ENCODE data around the gene GNB1L. TPM values are rescaled to one million over a fixed set of nuclear protein-coding genes. Genes with fewer than 3 reads are reported as not detected.

Gene GNB1L, protein sequence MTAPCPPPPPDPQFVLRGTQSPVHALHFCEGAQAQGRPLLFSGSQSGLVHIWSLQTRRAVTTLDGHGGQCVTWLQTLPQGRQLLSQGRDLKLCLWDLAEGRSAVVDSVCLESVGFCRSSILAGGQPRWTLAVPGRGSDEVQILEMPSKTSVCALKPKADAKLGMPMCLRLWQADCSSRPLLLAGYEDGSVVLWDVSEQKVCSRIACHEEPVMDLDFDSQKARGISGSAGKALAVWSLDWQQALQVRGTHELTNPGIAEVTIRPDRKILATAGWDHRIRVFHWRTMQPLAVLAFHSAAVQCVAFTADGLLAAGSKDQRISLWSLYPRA
- 4.2 TPM for polyA plus RNA-seq (ENCODE audit: insufficient read length)
- long read RNA-seq, donor 1, full-length matches to known transcripts, result 1 of 38 reads
- long read RNA-seq, donor 1, partial matches to known transcripts, result 37 of 38 reads
- long read RNA-seq, donor 1, other reads (novel, unspliced or antisense), result 0 of 38 reads
- long read RNA-seq, donor 2, full-length matches to known transcripts, result 1 of 1 reads
- long read RNA-seq, donor 2, partial matches to known transcripts, result 0 of 1 reads
- long read RNA-seq, donor 2, other reads (novel, unspliced or antisense), result 0 of 1 reads
- long read RNA-seq, donor 3, partial matches to known transcripts, result 18 of 19 reads
- long read RNA-seq, donor 3, other reads (novel, unspliced or antisense), result 0 of 19 reads
- long read RNA-seq, donor 4, partial matches to known transcripts, result 34 of 34 reads
- long read RNA-seq, donor 4, other reads (novel, unspliced or antisense), result 0 of 34 reads
- long read RNA-seq, donor 5, full-length matches to known transcripts, result 4 of 4 reads
- long read RNA-seq, donor 5, partial matches to known transcripts, result 0 of 4 reads
- long read RNA-seq, donor 5, other reads (novel, unspliced or antisense), result 0 of 4 reads
- long read RNA-seq, donor 6, full-length matches to known transcripts, result 4 of 4 reads
- long read RNA-seq, donor 6, partial matches to known transcripts, result 0 of 4 reads
- long read RNA-seq, donor 6, other reads (novel, unspliced or antisense), result 0 of 4 reads
- long read RNA-seq, donor 7, full-length matches to known transcripts, result 1 of 1 reads
- long read RNA-seq, donor 7, partial matches to known transcripts, result 0 of 1 reads
- long read RNA-seq, donor 7, other reads (novel, unspliced or antisense), result 0 of 1 reads
- long read RNA-seq, donor 8, result 0 reads

DNA sequence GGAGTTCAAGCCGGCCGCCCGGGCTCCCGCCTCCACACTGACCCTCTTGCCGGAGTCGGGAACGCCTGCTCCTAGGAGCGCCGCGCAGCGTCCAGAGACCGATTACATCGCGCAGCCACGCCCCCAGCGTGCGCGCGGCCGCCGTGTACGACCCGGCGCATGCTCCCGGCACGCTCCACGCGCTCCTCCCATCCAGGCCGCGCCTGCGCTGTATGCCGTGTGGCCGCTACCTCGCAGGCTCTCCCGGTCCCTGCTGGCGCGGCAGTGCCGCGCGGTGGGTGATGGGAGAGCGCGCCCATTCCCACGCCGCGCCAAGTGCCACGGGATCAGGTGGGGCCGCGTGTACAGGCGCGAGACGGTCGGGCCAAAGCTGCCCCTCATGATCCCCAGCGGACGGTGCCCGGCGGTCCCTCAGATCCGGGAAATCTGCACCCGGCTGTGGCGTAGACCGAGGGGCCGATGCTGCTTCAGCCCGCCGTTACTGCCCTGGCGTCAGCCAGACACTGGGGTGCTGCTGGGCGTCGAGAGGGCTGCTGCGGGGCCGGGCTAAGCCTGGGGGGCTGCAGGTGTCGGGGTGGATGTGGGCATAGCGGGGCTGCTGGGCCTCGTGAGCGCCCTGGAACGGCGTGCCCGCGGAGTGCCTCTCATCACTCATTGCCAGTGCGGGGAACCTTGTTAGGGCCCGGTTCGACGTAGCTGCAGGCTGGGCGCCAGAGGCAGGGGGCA, at the start of gene GNB1L, which contains the start of gene RTL10:
TSS of gene GNB1L (minus strand) at position 97 of the 726 bp plus-strand sequence. CDS start 33,519 bp downstream, outside the sequence.
TSS of gene RTL10 (minus strand) at position 97 of the 726 bp plus-strand sequence. CDS start 2,613 bp downstream, outside the sequence.
- peak; percentile 96 for DNase-seq

DNA sequence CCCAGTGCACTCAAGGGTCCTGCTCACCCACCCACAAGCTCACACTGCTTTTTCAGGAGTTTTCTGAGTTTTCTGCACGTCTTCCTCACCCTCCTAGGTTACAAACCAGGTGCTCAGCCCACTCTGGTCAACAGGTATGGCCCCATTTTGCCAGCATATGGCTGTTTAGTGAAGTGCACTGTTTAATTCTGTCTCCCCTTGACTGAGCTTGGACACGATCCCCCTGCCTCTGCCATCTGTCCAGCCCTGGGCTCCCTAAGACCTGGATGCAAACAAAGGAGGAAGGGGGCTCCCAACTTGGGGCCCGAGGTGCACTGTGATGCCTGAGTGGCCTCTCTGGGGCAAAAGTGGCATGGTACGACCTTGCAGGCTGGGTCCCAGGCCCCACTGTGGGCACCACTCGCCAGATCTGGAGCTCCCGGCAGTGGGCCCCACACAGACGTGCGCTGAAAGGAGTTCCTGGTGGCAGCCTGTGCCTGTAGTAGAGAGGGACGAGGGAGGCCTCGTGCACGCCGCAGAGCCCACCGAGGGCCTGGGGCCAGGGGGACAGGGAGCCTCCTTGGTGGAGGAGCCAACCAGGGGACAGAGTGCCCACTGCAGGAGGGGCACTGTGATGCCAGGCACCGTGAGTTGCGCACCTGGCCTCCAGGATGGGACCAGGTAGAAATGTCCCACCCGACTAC, 49.6 kb upstream of the GNB1L start:
- no peak for DNase-seq

DNA sequence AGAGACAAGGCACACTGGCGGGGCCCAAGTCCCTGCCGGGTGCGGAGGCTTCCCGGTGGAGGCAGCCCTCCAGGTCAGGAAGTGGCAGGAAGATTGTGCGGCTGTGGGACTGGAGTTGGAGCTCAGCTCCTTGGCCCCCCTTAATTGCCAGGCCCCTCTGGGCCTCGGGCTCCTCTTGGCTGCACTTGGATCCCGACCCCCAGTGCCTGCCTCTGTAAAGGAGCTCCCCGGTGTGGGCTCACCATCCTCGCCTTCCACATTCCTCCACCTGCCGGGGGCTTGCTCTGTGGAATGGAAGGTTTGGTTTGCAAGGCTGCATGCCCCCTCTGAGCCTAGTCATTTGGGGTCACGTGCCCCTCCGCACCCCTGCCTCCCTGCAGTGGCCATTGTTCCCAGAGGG, 48.8 kb upstream of the GNB1L start:
- DNase-seq, result no peak

DNA sequence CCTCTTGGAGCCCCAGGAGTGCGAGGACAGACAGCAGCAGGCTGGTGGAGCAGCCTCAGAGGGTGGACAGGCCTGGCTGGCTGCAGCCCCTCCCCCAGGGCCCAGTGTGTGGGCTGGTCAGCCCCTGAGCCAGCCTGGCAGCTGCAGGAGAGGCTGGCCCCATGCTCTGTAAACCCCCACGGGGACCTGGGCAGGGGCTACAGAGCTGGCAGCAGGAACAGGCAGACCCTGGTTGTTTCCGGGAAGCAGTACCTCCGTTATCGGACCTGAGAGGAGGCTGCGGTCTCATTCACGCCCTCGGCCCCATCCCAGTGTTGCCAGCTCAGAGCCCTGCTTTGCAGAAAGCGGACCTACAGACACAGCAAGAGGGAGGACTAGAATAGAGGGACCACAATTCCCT, 48.4 kb upstream of the GNB1L start:
- DNase-seq, result no peak

DNA sequence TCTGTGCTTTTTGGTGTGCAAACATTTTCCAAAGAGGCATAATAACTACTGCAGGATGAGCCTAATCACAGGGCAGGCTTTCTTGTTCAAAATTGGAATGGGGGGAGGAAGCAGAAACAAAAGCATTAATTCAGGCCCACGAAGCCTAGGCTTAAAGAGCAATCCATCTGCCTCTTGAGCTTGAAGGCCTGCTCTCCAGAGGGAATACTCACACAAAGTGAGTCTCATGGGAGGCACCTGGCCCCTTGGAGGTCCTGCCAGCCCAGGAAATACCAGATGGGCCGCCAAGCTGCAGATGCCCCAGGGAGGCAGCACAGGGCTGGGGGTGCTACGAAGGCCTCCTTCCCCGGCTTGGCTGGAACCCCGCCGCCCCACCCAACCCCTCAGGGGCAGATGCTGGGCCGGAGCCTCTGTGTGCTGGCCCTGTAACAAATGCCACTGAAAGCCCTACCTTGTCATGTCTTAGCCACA, 47.6 kb upstream of the GNB1L start:
- no peak for DNase-seq

DNA sequence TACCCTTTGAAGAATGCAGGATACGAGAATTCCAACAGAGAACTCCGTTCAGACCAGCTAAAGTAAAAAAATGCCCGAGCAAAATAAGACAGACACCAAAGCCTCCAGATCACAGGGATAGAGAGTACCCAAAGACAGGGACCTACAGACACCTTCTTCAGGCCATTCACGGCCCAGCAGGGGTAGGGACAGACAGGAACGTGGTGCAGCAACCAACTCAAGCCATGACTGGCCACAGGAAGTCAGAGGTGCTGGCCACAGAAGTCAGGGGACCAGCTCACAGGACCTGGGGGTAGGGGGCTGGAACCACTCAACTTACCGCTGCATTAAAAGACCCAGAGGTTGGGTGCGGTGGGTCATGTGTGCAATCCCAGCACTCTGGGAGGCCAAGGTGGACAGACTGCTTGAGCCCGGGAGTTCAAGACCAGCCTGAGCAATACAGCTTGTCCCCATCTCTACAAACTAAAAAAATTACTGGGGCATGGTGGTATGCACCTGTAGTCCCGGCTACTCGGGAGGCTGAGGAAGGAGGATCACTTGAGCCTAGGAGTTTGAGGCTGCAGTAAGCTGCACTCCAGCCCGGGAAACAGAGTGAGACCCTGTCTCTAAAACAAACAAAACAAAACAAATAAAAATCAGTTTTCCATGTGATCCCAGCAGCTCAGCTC, 47.0 kb upstream of the GNB1L start:
- DNase-seq, result no peak

DNA sequence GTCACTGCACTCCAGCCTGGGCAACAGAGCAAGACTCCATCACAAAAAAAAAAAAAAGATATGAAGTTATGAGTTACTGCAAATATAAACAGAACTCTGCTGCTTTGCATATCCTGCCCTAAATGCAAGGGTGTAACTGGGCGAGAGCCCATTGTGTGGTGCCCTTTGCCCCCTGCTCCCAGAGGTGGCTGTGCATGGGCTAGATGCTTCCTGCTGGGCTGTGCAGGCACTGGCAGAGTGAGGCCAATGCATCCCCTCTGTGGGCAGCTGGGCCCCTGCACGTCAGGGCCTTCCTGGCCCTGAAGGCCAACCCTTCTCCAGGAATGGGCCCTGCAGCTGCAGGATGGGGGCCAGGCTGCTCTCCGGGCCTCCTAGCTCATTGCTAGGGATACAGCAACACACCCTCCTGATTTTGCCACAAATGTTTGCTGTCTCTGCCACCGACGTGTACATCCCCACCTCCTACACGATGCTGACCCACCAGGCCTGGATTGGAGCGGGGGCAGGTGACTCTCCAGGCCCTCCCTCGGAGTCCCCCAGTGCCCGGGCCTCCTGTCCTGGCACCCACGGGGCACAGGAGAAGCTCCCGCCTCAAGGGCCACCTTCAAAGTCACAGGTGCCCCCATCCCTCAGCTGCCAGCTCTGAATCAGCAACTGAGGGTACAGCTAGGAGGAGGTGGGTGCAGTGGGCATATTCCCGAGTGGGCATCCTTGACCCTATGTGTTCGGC, 46.2 kb upstream of the GNB1L start:
- DNase-seq, result no peak

DNA sequence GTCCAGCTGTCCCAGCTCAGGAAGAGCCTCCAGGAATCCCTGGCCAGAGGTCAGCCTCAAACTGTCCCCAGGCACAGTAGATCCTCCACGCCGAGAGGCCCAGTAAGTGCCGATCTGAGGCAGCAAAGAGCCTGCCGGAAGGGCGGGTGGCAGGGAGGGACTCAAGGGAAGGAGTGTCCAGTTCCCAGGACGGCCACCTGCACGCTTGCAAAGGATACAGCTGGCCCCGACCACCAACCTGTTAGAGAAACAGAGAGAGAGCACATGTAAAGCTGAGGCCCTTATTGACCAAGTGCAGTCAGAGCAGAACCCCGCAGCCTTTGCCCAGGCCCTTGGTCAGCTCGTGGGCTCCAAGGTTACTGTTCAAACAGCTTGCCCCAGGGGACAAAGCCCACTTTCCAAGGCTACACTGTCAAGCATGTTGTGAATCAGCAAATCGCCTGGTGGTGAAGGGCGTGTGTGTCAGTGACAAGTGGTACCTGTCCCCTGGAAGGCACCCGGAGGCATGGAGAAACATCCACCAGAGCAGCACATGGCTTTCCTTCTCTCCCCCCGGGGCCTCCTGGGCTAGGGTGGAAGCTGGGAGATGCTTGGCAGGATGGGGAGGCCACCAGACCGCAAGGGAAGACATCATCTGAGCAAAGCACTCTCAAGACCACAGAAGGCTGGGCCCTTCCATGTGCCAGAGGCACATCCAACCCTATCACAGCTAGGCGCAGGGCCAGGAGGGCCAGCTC, 44.3 kb upstream of the GNB1L start:
- DNase-seq, result no peak

DNA sequence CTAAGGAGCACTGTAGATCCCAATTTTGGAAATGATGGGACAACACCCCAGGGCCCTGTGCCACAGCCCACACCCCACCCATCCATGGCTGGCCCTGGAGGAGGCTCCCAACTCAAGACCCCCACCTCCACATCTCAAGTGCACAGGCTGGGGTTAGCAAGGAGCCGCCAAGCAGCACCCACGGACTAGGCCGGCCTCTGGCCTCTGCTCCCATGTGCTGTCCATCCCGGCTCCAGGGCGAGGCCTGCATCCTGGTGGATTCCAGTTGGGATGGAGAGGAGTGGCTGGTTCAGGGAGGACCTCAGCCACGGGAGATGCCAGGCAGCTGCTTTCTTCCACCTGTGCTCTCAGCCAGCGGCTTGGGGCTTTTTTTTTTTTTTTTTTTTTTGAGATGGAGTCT, 43.5 kb upstream of the GNB1L start:
- DNase-seq, result no peak

DNA sequence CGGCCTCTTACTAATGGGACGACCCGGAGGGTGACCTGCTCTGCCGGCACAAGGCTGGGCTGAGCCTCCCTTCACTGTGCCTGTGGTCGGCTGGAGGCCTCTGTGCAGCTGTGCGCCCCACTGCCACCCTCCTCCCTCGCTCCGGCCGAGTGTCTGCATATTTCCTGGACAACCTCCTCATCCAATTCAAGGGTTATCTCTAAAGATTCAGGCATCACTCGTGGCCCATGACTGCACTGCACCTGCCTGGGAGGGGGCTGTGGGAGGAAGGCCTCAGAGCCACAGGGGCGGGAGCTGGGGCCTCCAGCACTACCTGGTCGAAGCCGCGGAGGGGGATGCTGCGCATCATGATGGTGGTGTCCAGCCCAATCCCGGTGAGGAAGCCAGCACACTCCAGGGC, 43.1 kb upstream of the GNB1L start:
- DNase-seq, result no peak

DNA sequence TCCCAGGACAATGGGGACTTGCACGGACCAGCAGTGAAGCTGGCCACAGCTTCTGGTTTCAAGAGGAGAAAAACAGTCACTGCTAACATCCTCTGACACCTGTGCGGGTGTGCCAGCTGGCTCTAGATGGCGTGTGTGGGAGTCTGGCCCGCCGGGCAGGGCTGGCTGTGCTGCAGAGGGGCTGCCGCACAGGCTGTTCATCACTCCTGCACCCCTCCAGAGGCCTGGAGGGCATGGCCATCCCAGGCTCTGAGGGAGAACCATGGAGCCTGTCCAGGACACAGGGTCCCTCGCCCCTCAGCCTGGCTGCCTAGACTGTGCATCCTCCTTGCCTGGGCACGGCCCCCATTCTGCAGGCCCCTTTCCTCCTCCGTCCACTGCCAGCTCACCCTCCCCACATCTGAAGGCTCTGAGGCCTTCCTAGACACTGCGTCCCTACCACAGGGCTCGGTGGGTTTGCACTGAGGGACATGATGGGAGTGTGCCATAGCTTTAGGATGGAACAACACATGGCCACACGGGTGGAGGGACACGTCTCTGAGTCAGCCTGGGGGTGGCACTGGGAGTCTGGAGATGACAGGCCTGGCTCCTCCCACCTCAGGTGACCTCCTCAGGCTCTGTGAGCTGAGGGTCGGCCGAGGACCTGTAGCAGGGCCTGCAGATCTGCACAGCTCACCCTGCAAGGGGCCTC, 42.1 kb upstream of the GNB1L start:
- DNase-seq, result no peak

DNA sequence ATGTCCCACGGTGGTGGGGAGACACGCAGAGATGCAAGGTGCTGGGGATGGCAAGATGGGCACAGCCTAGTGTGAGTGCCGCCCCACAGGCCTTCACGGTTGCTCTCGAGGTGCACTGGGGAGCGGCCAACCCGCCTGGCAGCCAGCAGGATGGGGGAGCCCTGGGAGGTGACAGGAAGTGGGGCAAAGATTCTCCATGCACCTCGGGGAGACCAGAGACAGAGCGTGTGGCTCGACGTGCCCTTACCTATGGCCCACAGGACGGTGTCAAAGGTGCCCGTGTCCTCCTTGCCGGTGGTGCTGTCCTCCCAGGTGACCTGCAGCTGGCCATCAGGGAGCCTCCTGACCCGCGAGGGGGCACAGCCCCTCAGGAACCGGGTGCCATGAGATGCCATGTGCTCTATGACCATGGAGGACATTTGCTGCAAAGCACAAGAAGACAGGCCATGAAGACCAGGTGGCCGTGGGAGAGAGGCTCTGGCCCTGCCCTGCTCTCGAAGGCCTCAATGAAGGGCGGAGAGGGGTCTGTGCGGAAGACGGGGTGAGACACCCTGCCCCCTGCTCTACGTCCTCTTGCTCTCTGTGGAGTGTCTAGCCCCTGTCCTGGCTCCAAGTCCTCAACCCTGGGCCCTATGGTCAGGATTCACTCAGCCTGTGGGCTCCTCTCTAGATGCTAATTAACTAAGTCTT, 40.6 kb upstream of the GNB1L start:
- DNase-seq, result no peak

DNA sequence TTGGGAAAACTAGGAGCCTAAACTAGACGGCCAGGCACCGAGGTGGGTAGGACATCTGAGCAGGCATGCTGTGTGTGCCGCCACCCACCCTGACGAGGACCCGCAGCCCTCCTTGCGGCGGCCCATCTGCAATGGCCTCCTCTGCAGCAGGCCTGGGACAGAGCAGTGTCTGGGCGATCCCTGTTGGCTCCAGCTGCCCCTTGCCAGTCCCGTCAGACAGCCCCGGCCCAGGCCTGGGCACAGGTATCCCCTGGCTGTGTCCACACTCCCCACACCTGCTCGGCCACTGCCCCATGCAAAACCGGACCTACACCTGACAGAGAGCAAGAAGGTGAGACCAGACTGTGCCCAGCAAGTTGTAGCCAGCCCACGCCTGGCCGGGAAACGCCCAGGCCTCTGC, 38.7 kb upstream of the GNB1L start:
- DNase-seq, result no peak

DNA sequence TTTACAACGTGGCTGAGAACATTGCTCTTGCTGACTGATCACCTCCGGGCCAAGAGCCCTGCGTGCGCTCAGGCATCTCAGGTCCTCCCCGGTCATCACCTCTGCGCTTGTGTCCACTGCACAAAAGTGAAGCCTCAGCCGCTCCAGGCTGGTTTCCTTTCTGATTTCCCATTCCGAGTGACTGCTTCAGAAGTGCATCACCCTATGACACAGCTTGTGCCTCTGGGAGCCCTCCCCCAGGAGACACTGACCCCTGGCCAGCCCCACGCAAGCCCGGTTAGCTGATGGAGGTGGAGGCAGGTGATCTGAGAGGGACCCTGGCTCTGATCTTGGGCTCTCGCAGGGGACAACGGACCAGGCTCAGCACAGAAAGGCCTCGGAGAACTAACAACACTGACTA, 38.3 kb upstream of the GNB1L start:
- no peak for DNase-seq

DNA sequence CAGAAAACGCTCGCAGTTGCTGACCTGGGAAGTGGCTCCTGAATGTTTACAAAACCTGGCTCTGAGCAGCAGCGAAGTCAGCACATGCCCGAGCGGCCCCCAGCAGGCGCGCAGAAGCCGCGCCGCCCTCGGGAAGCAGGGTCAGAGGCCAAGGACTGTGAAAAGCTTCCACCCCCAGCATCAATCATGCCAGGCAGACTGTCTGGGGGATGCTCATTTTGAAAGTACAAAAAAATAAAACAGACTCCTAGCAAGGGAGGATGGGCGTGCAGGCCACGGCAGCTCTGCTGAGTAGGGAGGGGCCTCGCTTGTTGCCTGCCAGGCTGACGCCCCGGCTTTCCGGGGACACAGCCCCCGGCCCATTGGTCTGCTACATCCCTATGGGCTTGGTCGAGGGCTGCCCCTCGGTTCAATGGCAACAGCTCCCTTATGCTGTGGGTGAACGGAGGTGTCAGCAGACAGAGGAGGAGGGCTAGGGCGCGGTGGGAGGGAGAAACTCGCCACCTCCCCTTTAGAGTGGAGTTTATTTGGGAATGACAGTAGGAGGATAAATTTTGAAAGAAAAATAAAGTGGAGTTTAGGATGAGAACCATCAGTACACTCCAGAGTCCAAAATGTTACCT, 37.7 kb upstream of the GNB1L start:
- no peak for DNase-seq

DNA sequence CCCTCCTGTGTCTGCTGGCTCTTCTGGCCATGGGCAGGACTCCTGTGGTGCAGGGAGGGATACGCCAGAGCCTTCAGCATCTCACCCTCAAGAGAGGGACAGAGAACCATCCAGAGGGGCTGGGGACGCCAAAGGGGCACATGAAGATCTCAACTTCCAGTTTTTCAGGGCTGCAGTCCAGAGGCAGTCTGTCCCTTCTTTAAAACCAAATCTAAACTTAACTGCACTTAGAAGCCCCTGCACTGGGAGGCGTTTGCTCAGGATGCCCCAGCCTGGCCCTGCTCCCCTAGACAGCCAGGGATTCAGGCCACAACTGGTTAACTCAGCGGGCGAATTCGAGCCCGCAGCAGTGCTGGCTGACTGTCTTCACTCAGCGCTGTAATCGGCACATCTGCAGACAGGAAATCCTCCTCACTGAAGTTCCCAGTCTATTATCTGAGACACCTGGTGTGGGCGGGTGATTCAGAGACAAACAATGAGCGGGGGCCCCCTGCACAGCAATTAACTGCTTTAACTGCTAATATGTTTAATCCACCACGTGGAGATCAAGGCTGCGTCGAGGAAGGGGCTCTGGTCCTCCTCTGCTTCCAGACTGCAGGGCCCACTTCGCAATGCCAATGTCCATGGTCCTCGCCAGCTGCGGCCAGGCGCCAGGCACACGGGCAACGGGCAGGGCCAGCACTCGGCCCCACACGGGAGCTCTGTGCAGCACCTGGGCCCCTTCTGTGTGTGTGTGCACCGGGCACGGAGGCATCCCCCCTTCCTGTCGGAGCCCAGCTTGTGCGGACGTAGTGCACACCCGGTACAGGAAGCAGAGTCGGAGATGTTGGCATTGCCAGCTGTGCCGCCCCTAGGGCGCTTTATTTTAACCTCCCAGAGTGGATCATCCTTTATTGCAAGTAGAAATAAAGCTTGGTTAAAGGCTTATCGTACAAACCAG, 36.9 kb upstream of the GNB1L start:
- no peak for DNase-seq

Measured in left kidney (tissue), 8 donors.